ENCODE measurements around the gene HPD.
"Not testable (repeated sequence)": the region's sequence is repeated elsewhere in the genome, so short reads cannot be mapped to it uniquely, and the experiment has no call there.

HPD gene

DNA sequence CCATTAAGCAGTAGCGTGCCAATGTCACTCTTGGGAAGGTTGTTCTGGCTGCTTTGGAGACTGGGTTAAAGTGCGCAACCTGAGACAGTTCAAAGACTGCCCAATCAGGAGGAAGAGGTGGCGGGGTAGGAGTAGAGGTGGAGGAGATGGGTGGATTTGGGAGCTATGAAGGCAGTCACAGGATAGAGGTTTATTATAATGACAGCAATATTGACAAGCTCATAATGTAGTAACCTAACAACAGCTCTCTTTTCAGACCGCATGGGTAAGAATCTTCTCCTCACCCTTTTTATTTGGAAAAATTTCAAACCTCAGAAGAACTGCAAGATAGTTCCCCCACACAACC lies 24.6 kb upstream of the HPD start:
- Mint-ChIP-seq H3K36me3 (ENCODE audit: low read depth) (no peaks in the 10 kb centered on the region), H3K4me1 (ENCODE audit: low read depth) (peaks cover 6% of the 10 kb centered on the region), H3K4me3 (no peak overlapping the region), H3K9me3 (no peaks in the 10 kb centered on the region), H3K27me3 (ENCODE audit: low read depth) (peaks cover 7% of the 10 kb centered on the region), H3K27ac (no peak overlapping the region)
- no peak for DNase-seq (ENCODE audit: low spot score)

DNA sequence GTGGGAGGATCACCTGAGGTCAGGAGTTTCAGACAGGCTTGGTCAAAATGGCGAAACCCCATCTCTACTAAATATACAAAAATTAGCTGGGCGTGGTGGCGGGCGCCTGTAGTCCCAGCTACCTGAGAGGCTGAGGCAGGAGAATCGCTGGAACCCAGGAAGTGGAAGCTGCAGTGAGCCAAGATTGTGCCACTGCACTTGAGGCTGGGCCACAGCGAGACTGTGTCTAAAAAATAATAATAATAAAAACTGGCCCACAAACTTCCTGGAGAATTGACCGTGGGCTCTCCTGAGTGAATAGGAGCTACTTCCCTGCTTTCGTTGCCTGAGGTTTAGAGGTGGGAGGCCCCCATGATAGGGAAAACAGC lies 17.4 kb upstream of the HPD start:
- not testable (repeated sequence) for H3K36me3 Mint-ChIP-seq (ENCODE audit: low read depth); H3K4me1 Mint-ChIP-seq (ENCODE audit: low read depth); H3K9me3 Mint-ChIP-seq; H3K4me3 Mint-ChIP-seq; H3K27ac Mint-ChIP-seq; H3K27me3 Mint-ChIP-seq (ENCODE audit: low read depth); DNase-seq (ENCODE audit: low spot score)

DNA sequence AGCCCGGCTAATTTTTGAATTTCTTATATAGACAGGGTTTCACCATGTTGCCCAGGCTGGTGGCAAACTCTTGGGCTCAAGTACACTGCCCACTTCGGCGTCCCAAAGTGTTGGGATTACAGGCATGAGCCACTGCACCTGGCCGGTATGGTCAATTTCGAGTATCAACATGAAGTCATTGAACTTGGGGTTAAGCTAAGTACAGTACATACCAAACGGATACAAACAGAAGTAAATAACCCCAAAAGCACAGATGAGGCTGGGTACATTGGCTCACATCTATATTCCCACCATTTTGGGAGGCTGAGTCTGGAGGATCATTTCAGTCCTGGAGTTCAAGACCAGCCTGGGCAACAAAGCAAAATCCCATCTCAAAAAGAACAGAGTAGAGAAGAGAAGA lies 16.9 kb upstream of the HPD start:
- Mint-ChIP-seq H3K27ac (no peak overlapping the region), H3K27me3 (ENCODE audit: low read depth) (peaks cover 2% of the 10 kb centered on the region), H3K4me1 (ENCODE audit: low read depth) (no peaks in the 10 kb centered on the region), H3K9me3 (no peaks in the 10 kb centered on the region), H3K4me3 (no peak overlapping the region), H3K36me3 (ENCODE audit: low read depth) (no peaks in the 10 kb centered on the region)
- DNase-seq (ENCODE audit: low spot score), result no peak

DNA sequence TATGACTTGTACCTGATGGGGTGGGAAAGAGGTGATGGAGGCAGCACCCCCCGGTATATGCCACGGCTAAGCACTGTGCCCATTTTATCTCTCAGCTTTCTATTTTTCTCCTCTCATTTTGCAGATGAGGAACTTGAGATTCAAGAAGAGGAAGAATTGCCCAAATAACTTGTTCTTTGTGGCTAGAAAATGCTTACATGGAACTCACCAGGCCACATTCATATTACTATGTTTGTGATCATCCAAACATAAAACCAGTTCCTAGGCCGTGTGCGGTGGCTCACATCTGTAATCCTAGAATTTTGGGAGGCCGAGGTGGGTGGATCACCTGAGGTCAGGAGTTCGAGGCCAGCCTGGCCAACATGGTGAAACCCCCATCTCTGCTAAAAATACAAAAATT lies 15.4 kb upstream of the HPD start:
- Mint-ChIP-seq H3K27me3 (ENCODE audit: low read depth) (peaks cover 2% of the 10 kb centered on the region), H3K27ac (no peak overlapping the region)

DNA sequence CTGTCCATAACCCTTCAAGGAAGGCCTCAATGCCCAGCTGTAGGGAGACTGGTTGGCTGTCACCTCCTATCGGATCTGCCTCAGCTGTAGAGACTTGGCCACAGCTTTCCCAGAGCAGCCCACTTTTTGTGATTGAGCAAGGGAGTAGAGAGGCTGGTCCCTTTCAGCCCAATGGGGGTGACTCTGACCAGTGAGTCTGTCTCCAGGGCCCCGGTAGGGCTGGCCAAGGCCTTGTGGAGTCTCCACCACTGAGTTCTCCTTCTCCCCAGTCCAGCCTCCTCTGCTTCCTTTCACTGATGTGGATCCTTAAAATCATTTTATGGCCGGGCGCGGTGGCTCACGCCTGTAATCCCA lies 14.5 kb upstream of the HPD start:
- Mint-ChIP-seq H3K9me3 (no peaks in the 10 kb centered on the region), H3K4me1 (ENCODE audit: low read depth) (no peaks in the 10 kb centered on the region), H3K4me3 (no peak overlapping the region), H3K36me3 (ENCODE audit: low read depth) (no peaks in the 10 kb centered on the region), H3K27me3 (ENCODE audit: low read depth) (peaks cover 2% of the 10 kb centered on the region), H3K27ac (no peak overlapping the region)
- no peak for DNase-seq (ENCODE audit: low spot score)

More for the DNA sequence above, 15.4 kb upstream of the HPD start:
- Mint-ChIP-seq H3K4me1 (ENCODE audit: low read depth) (no peaks in the 10 kb centered on the region), H3K9me3 (no peaks in the 10 kb centered on the region), H3K36me3 (ENCODE audit: low read depth) (no peaks in the 10 kb centered on the region), H3K4me3 (no peak overlapping the region)
- DNase-seq (ENCODE audit: low spot score), result no peak

DNA sequence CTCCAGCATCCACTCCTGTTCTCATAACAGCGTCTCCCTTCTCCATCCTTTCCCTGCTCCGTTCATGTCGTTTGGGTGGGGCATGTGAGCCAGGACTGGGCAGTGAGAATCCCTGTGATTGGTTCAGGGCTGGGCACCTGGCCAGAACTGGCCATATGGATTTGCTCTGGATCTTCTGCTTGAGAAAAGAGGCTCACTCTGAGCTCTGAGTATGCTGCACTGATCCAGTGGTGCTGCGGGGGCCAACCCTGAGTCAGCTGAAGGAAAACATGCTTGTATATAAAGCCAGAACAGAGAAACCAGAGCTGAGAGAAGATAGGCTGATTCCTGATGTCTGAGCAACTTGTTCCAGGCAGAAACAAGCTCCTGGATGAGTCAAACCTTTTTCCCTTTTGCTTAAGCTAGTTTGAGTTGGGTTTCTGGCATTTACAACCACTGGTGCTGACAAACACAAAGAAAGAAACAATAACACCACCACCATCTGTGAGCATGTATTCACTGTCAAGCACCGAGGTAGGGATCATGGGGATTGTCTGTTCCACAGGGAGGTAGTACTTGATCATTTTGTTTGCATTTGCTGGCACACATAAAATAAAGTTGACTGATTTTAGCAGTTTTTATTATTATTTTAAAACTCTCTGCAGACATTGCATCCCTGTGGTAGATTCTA lies 14.0 kb upstream of the HPD start:
- Mint-ChIP-seq H3K4me1 (ENCODE audit: low read depth) (no peaks in the 10 kb centered on the region), H3K4me3 (no peak overlapping the region), H3K36me3 (ENCODE audit: low read depth) (no peaks in the 10 kb centered on the region), H3K27ac (no peak overlapping the region), H3K27me3 (ENCODE audit: low read depth) (no peaks in the 10 kb centered on the region), H3K9me3 (no peaks in the 10 kb centered on the region)
- no peak for DNase-seq (ENCODE audit: low spot score)

DNA sequence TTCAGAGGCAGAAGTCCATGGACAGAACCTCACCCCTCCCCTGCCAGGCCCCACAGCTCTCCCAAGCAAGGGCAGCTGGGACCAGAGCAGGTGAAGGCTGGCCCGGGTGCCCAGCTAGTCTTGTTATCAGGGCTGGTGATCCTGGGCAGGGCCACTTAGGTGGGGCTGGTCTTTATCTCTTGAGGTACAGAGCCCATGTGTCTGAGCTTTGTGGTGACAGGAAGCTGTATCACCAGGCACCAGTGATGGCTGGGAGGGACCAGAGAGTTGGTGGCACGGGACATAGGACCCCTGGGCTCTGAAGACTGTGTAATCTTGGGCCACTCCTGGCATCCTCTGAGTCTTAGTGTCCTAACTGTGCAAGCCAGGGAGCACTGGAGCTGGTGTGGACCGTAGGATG lies 12.8 kb upstream of the HPD start:
- H3K36me3 Mint-ChIP-seq (ENCODE audit: low read depth), result no peaks in the 10 kb centered on the region
- H3K27me3 Mint-ChIP-seq (ENCODE audit: low read depth), result no peaks in the 10 kb centered on the region
- no peak overlapping the region for H3K27ac Mint-ChIP-seq
- DNase-seq (ENCODE audit: low spot score), result no peak
- no peak overlapping the region for H3K4me3 Mint-ChIP-seq
- no peaks in the 10 kb centered on the region for H3K4me1 Mint-ChIP-seq (ENCODE audit: low read depth)
- H3K9me3 Mint-ChIP-seq, result no peaks in the 10 kb centered on the region

DNA sequence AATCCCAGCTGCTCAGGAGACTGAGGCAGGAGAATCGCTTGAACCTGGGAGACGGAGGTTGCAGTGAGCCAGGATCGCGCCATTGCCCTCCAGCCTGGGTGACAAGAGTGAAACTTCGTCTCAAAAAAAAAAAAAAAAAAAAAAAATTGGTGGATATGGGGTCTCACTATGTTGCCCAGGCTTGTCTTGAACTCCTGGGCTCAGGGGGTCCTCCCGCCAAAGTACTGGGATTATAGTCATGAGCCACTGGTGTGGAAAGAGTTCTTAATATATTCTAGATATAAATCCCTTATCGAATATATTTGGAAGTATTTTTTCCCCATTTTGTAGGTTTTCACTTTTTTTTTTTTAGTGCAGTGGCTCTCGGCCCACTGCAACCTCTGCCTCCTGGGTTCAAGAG lies 10.6 kb upstream of the HPD start:
- not testable (repeated sequence) for H3K4me3 Mint-ChIP-seq; H3K9me3 Mint-ChIP-seq; H3K27me3 Mint-ChIP-seq (ENCODE audit: low read depth); H3K36me3 Mint-ChIP-seq (ENCODE audit: low read depth); DNase-seq (ENCODE audit: low spot score); H3K4me1 Mint-ChIP-seq (ENCODE audit: low read depth); H3K27ac Mint-ChIP-seq

DNA sequence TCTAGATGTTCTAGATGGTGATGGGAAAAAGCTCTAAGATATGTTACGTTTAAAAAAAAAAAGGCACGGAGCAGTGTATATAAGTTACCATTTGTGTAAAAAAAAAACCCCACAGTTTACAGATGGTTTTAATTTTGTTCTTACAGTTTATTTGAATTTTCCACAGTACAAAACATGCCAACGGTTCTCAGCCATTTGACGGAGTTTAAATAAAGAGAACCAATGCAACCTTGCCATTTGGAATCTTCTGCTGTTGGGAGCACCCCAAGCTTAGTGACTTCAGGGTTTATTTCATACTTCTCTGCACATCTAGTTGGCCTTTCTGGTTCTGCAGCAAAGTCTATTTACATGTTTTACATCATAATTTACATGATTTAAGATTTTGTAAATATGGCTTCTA lies 7.7 kb upstream of the HPD start:
- Mint-ChIP-seq H3K27me3 (ENCODE audit: low read depth) (no peaks in the 10 kb centered on the region), H3K4me3 (no peak overlapping the region), H3K27ac (no peak overlapping the region), H3K4me1 (ENCODE audit: low read depth) (no peaks in the 10 kb centered on the region), H3K36me3 (ENCODE audit: low read depth) (no peaks in the 10 kb centered on the region), H3K9me3 (no peaks in the 10 kb centered on the region)
- no peak for DNase-seq (ENCODE audit: low spot score)

DNA sequence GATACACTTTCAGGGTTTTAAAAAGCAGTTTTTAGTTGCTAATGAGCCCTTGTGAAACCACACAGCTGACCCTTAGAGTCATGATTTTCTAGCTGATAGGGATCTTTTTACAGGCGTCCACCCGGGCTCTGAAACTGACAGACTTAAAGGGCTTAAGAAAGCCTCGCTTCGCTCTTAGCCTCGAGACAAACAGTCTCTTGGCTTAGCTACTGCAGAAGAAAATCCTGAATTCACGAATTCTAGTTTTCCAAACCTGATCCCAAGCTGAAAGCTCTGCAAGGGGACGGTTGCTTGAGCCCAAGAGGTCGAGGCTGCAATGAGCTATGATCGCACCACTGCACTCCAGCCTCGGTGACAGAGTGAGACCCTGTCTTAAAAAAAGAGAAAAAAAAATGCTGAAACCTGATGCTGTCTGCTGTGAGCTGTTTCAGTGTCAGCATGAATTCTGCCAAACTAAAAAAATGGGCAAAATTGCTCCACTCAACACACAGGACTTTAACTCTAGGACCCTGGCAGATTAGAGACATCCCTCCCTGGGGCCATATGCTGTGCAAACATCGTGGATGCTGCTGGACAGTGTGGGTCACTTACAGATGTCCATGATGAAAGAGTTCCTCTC lies 3.1 kb upstream of the HPD start:
- H3K9me3 Mint-ChIP-seq, result no peaks in the 10 kb centered on the region
- H3K36me3 Mint-ChIP-seq (ENCODE audit: low read depth), result no peaks in the 10 kb centered on the region
- no peak overlapping the region for H3K27ac Mint-ChIP-seq
- no peak for DNase-seq (ENCODE audit: low spot score)
- no peaks in the 10 kb centered on the region for H3K4me1 Mint-ChIP-seq (ENCODE audit: low read depth)
- no peaks in the 10 kb centered on the region for H3K27me3 Mint-ChIP-seq (ENCODE audit: low read depth)
- H3K4me3 Mint-ChIP-seq, result no peak overlapping the region

DNA sequence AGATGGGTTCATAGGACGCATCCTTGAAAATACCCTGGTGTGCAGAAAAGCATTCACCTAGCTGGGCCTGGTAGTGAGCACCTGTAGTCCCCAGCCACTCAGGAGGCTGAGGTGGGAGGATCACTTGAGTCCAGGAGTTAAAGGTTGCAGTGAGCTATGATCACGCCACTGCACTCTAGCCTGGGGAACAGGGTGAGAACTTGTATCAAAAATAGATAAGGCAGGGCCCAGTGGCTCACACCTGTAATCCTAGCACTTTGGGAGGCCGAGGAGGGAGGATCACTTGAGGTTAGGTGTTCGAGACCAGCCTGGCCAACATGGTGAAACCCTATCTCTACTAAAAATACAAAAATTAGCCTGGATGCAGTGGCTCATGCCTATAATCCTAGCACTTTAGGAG lies 2.0 kb upstream of the HPD start:
- H3K27ac Mint-ChIP-seq; H3K4me3 Mint-ChIP-seq; H3K9me3 Mint-ChIP-seq; H3K4me1 Mint-ChIP-seq (ENCODE audit: low read depth); DNase-seq (ENCODE audit: low spot score); H3K36me3 Mint-ChIP-seq (ENCODE audit: low read depth); H3K27me3 Mint-ChIP-seq (ENCODE audit: low read depth): not testable (repeated sequence)

DNA sequence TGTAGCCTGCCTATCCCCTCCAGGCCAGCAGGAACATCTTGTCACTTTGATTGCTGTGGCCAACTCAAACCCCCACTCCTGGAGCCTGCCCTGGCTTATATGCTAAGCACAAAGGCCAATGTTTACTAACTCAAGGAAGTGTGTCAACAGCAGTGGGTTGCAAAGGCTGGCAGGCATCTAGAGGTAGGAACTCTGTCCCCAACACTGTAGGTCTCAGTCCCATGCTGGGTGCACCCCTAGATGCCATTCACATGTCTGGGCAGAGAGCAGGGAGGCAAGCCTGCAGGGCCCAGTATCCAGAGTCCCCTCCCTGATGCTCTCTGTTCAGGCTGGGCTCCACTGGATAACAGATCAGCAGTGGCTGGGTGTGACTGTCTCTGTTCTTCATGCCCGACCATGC lies 1.6 kb upstream of the HPD start:
- H3K4me1 Mint-ChIP-seq (ENCODE audit: low read depth), result peaks cover 2% of the 10 kb centered on the region
- H3K4me3 Mint-ChIP-seq, result no peak overlapping the region
- no peaks in the 10 kb centered on the region for H3K27me3 Mint-ChIP-seq (ENCODE audit: low read depth)
- DNase-seq (ENCODE audit: low spot score), result no peak
- H3K9me3 Mint-ChIP-seq, result no peaks in the 10 kb centered on the region
- H3K27ac Mint-ChIP-seq, result no peak overlapping the region
- H3K36me3 Mint-ChIP-seq (ENCODE audit: low read depth), result no peaks in the 10 kb centered on the region

DNA sequence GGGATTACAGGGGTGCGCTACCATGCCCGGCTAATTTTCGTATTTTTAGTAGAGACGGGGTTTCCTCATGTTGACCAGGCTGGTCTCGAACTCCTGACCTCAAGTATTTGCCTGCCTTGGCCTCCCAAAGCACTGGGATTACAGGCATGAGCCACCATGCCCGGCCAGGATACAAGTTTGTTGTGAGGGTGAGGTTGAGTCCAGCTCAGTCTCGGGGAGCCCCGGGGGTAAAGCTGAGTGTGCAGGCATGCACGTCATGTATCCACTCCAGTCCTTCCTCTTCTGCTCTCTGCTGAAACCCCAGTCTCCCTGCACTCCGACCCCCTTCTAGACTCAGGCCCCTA lies 369 bp downstream of the HPD start:
- peaks cover 2% of the 10 kb centered on the region for H3K4me1 Mint-ChIP-seq (ENCODE audit: low read depth)
- no peaks in the 10 kb centered on the region for H3K27me3 Mint-ChIP-seq (ENCODE audit: low read depth)
- DNase-seq (ENCODE audit: low spot score), result no peak
- H3K27ac Mint-ChIP-seq, result no peak overlapping the region
- no peak overlapping the region for H3K4me3 Mint-ChIP-seq
- no peaks in the 10 kb centered on the region for H3K36me3 Mint-ChIP-seq (ENCODE audit: low read depth)
- no peaks in the 10 kb centered on the region for H3K9me3 Mint-ChIP-seq

DNA sequence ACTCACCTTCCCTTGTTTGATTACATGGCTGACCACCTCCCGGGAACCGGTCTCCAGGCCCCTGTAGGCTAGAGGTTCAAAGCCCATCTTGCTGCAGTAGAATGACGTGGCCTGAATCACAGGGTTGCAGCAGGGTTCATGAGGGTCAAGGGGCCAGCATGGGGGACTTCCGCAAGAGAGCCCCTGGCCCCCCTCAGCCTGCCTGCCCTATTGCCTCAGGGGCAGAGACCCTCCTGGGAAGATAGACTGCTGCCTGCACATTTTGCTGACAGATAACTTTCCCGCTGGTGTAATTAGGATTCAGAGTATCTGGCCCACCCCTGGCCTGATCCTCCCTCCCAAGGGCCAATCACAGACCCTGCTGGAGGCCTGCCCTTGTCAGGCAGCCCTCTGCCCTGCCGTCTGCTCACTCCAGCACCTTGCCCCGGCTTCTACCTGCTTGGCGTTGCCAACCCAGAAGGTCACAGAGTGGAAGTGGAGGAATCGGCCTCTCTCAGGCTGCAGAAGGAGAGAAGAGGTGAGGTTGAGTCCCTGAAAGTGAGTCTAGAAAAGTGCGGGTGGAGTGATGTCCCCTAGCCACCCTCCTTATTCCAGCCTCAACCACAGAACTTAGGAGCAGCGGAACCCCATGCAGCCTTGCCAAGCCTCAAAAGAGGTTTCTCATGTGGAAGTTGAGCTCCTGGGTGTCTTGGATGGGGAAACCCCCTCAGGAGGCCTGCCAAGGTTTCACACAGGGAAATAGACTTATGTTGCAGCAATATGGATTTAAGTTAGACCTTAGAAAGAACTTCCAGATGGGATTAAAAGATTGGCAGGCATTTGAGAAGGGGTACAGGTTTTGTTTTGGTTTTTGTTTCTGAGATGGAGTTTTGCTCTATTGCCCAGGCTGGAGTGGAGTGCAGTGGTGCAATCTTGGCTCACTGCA lies 1.1 kb downstream of the HPD start:
- peaks cover 2% of the 10 kb centered on the region for H3K4me1 Mint-ChIP-seq (ENCODE audit: low read depth)
- no peaks in the 10 kb centered on the region for H3K9me3 Mint-ChIP-seq
- H3K36me3 Mint-ChIP-seq (ENCODE audit: low read depth), result no peaks in the 10 kb centered on the region
- no peak overlapping the region for H3K4me3 Mint-ChIP-seq
- H3K27ac Mint-ChIP-seq, result no peak overlapping the region
- no peaks in the 10 kb centered on the region for H3K27me3 Mint-ChIP-seq (ENCODE audit: low read depth)
- no peak for DNase-seq (ENCODE audit: low spot score)

DNA sequence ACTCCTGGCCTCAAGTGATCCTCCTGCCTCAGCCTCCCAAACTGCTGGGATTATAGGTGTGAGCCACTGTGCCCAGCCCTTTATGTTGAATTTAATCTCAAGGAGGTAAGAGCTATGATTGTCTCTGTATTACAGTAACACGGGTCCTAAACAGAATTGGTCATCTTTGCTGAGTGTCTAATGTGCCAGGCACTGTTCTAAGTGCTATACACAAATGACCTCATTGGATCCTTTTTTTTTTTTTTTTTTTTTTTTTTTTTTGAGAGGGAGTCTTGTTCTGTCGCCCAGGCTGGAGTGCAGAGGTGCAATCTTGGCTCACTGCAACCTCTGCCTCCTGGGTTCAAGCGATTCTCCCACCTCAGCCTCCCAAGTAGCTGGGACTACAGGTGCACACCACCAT lies 6.3 kb downstream of the HPD start:
- H3K27me3 Mint-ChIP-seq (ENCODE audit: low read depth); H3K4me1 Mint-ChIP-seq (ENCODE audit: low read depth); DNase-seq (ENCODE audit: low spot score); H3K4me3 Mint-ChIP-seq; H3K9me3 Mint-ChIP-seq; H3K27ac Mint-ChIP-seq; H3K36me3 Mint-ChIP-seq (ENCODE audit: low read depth): not testable (repeated sequence)
